Panc1 (cell line): ENCODE results near the gene RPP30. TPM values are rescaled to one million over a fixed set of nuclear protein-coding genes. Genes with fewer than 3 reads are reported as not detected.

Experiments
- ATAC-seq: fragments of 200-7000 bp; cut with Tn5 transposase; 2 replicates; pipeline ENCODE4 v1.9.1; 2020; ENCODE audit warnings: mild to moderate bottlenecking, moderate library complexity
- BruUV-seq: library from RNA; stranded (reverse); fragments of 400-500 nt; replicated peaks from 2 replicates; lab custom pipeline; 2021; lab: Mats Ljungman, UMichigan
- CTCF ChIA-PET: fragments of 300-600 bp; sonication (Branson Sonifier 250); formaldehyde crosslinking; loops from one replicate; lab custom pipeline; 2022; ENCODE audit warnings: antibody characterized with exemption; lab: Charles Lee
- POLR2A ChIA-PET: fragments of 300-600 bp; sonication (Branson Sonifier 250); formaldehyde crosslinking; loops from one replicate; lab custom pipeline; 2022; ENCODE audit warnings: antibody characterized with exemption; lab: Charles Lee
- DNase-seq: peaks from one replicate; pipeline ENCODE4 v3.0.0-alpha.2; 2010; ENCODE audit warnings: low read depth, low spot score
- H3K27ac ChIP-seq: 2 replicates; pipeline ENCODE4 v1.5.1; 2011; ENCODE audit warnings: mild to moderate bottlenecking, low read length, inconsistent platforms
- H3K27me3 ChIP-seq: fragments of 200-500 bp; sonication (Bioruptor generic); 2 replicates; pipeline ENCODE4 v1.6.0; 2014; ENCODE audit warnings: low read length, inconsistent platforms; ENCODE audit not compliant: control insufficient read depth, insufficient read depth
- H3K36me3 ChIP-seq: fragments of 200-500 bp; sonication (Bioruptor generic); 2 replicates; pipeline ENCODE4 v1.5.1; 2014; ENCODE audit warnings: inconsistent platforms, mild to moderate bottlenecking, low read length, moderate library complexity; ENCODE audit not compliant: control insufficient read depth, insufficient read depth
- H3K4me1 ChIP-seq: 2 replicates; pipeline ENCODE4 v1.5.1; 2011; ENCODE audit warnings: inconsistent platforms, mild to moderate bottlenecking, low read length, moderate library complexity; ENCODE audit not compliant: control insufficient read depth, insufficient read depth
- H3K4me3 ChIP-seq, 2 experiments: 2 replicates each; pipeline ENCODE4 v1.5.1; 2011 to 2012; ENCODE audit warnings: low read depth in 2 of 2, low read length in 2 of 2, mild to moderate bottlenecking in 2 of 2, inconsistent platforms in 1 of 2, moderate library complexity in 1 of 2
- H3K9me3 ChIP-seq: fragments of 200-500 bp; sonication (Bioruptor generic); 2 replicates; pipeline ENCODE4 v1.5.1; 2014; ENCODE audit warnings: low read depth, mild to moderate bottlenecking, inconsistent platforms, low read length, moderate library complexity; ENCODE audit not compliant: control insufficient read depth, insufficient read depth
- CTCF ChIP-seq: fragments of 450-650 bp; IDR thresholded peaks from 2 replicates; pipeline ENCODE4 v1.5.1; 2017; ENCODE audit warnings: mild to moderate bottlenecking
- POLR2AphosphoS5 ChIP-seq: IDR thresholded peaks from 2 replicates; pipeline ENCODE4 v1.6.1; 2012; ENCODE audit warnings: mild to moderate bottlenecking, low read depth, low read length, moderate library complexity
- REST ChIP-seq, 2 experiments: IDR thresholded peaks; 2 replicates each; pipeline ENCODE4 v1.6.1; 2011 to 2012; ENCODE audit warnings: low read depth in 2 of 2, control low read depth in 1 of 2, low read length in 1 of 2, mild to moderate bottlenecking in 1 of 2, moderate library complexity in 1 of 2; ENCODE audit not compliant: insufficient read depth in 1 of 2
- SIN3A ChIP-seq: IDR thresholded peaks from 2 replicates; pipeline ENCODE4 v1.6.1; 2012; ENCODE audit warnings: low read depth, mild to moderate bottlenecking, low read length, moderate library complexity, borderline replicate concordance; ENCODE audit not compliant: insufficient read depth
- TCF7L2 ChIP-seq: IDR thresholded peaks from 2 replicates; pipeline ENCODE4 v1.6.1; 2011; ENCODE audit warnings: mild to moderate bottlenecking, low read depth, low read length, inconsistent platforms
- in situ Hi-C: cut with HindIII; loops from 2 replicates; pipeline ENCODE4 v1.10.0; 2016; ENCODE audit warnings: low sequenced_read_pairs, low pct_unique_long_range_greater_than_20kb
- intact Hi-C: fragments of 100-400 bp; cut with micrococcal nuclease; formaldehyde crosslinking; loops from one replicate; pipeline ENCODE4 v1.10.0; 2022; ENCODE audit not compliant: unreplicated experiment
- total RNA-seq: library from RNA; stranded (reverse); gene quantifications from one replicate; pipeline ENCODE4 v1.2.1, GENCODE V29; 2021; ENCODE audit not compliant: unreplicated experiment

RPP30 gene
- total RNA-seq, 1 experiment from 2014 or later, result 59.0 TPM

GRCh38 chr10:90885176-90885575 is 13.4 kb downstream of the RPP30 start:
- Histone ChIP-seq H3K4me3 (no peak overlapping the region), H3K36me3 (peaks cover 40% of the 10 kb centered on the region), H3K9me3 (no peaks in the 10 kb centered on the region), H3K4me1 (no peaks in the 10 kb centered on the region), H3K27me3 (no peaks in the 10 kb centered on the region), H3K27ac (no peak overlapping the region)
- TF ChIP-seq CTCF (no peak), REST (IDR thresholded peaks at IDR 0.05; ENCODE audit: insufficient read depth in 1 of 2, low read depth in 2 of 2, low read length in 1 of 2) (no peak), POLR2AphosphoS5 (no peak), SIN3A (no peak), TCF7L2 (no peak)
- CTCF ChIA-PET, result no interaction called here
- no peak for ATAC-seq
- POLR2A ChIA-PET, result interaction anchor here (0.6 kb wide), 1 partner anchor 410 kb away, joined by 4 read pairs; no protein-coding TSS in a partner anchor
- intact Hi-C loops (no loop called here), in situ Hi-C loops (no loop called here)
- BruUV-seq, result no TSS peak
- DNase-seq, result no peak

GRCh38 chr10:90887555-90887954 is 15.8 kb downstream of the RPP30 start:
- no peak for TF ChIP-seq POLR2AphosphoS5
- no peak for TF ChIP-seq TCF7L2
- no peak for TF ChIP-seq CTCF
- no peak for TF ChIP-seq SIN3A
- no peak for TF ChIP-seq REST (IDR thresholded peaks at IDR 0.05; ENCODE audit: insufficient read depth in 1 of 2, low read depth in 2 of 2, low read length in 1 of 2)
- Histone ChIP-seq H3K4me1 (no peaks in the 10 kb centered on the region), H3K9me3 (no peaks in the 10 kb centered on the region), H3K4me3 (no peak overlapping the region), H3K36me3 (peaks cover 44% of the 10 kb centered on the region), H3K27me3 (no peaks in the 10 kb centered on the region), H3K27ac (no peak overlapping the region)
- no peak for DNase-seq
- intact Hi-C loops, result no loop called here
- BruUV-seq, result no TSS peak
- CTCF ChIA-PET, result no interaction called here
- POLR2A ChIA-PET, result no interaction called here
- in situ Hi-C loops, result no loop called here
- ATAC-seq, result no peak
